Esophagus (tissue), 2 donors: Measurements from ENCODE around the gene RAI1. TPM values are rescaled to one million over a fixed set of nuclear protein-coding genes. Genes with fewer than 3 reads are reported as not detected.

ENCODE experiments used
- H3K27ac ChIP-seq, 2 donors: one replicate each; pipeline ENCODE4 v1.5.1; 2013; ENCODE audit warnings: low read depth in 2 of 2, mild to moderate bottlenecking in 2 of 2, inconsistent platforms in 1 of 2, low read length in 1 of 2, moderate library complexity in 1 of 2
- H3K27me3 ChIP-seq, 2 donors: one replicate each; pipeline ENCODE4 v1.6.1; 2013; ENCODE audit warnings: low read length in 2 of 2, control low read depth in 1 of 2, mild to moderate bottlenecking in 1 of 2; ENCODE audit not compliant: insufficient read depth in 2 of 2, control insufficient read depth in 1 of 2
- H3K36me3 ChIP-seq, 2 donors: one replicate each; pipeline ENCODE4 v1.6.1; 2013; ENCODE audit warnings: low read length in 1 of 2; ENCODE audit not compliant: control insufficient read depth in 2 of 2, insufficient read depth in 2 of 2
- H3K4me1 ChIP-seq, 2 donors: one replicate each; pipeline ENCODE4 v1.6.1; 2013; ENCODE audit warnings: low read length in 1 of 2; ENCODE audit not compliant: control insufficient read depth in 2 of 2, insufficient read depth in 2 of 2
- H3K4me3 ChIP-seq, 2 donors: one replicate each; pipeline ENCODE4 v1.5.1; 2013; ENCODE audit warnings: low read length in 2 of 2, mild to moderate bottlenecking in 2 of 2, low read depth in 1 of 2, moderate library complexity in 1 of 2
- H3K9me3 ChIP-seq, 2 donors: one replicate each; pipeline ENCODE4 v1.6.1; 2013; ENCODE audit warnings: mild to moderate bottlenecking in 2 of 2, low read depth in 1 of 2, low read length in 1 of 2, moderate library complexity in 1 of 2; ENCODE audit not compliant: control insufficient read depth in 2 of 2, insufficient read depth in 1 of 2
- WGBS, 2 donors: extraction: QIAGEN DNeasy Blood & Tissue Kit; methylation state at CpG; one replicate each; pipeline ENCODE4 v1.1.7; 2013; 5-methylcytosine and 5-hydroxymethylcytosine counted together
- polyA plus RNA-seq, 2 donors: library from polyadenylated mRNA; stranded (reverse); fragments of 200-250 nt; gene quantifications; one replicate each; pipeline ENCODE4 v1.2.3, GENCODE V29; 2013
- donor health status: healthy with polysubstance abuse.
- donor health status: Bipolar disorder and iron deficiency.

The RAI1 gene
- polyA plus RNA-seq, 2 donors = 10.7 to 14.4 TPM

DNA sequence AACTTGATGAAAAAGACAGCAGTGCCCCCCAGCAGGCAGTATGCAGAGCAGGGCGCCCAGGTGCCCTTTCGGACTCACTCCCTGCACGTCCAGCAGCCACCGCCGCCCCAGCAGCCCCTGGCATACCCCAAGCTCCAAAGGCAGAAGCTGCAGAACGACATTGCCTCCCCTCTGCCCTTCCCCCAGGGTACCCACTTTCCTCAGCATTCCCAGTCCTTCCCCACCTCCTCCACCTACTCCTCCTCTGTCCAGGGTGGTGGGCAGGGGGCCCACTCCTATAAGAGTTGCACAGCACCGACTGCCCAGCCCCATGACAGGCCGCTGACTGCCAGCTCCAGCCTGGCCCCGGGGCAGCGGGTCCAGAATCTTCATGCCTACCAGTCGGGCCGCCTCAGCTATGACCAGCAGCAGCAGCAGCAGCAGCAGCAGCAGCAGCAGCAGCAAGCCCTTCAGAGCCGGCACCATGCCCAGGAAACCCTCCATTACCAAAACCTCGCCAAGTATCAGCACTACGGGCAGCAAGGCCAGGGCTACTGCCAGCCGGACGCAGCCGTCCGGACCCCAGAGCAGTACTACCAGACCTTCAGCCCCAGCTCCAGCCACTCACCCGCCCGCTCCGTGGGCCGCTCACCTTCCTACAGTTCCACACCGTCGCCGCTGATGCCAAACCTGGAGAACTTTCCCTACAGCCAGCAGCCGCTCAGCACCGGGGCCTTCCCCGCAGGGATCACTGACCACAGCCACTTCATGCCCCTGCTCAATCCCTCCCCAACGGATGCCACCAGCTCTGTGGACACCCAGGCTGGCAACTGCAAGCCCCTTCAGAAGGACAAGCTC is 112.3 kb downstream of the RAI1 start:
- Histone ChIP-seq H3K9me3 (no peaks in the 10 kb centered on the region), H3K27me3 (no peaks in the 10 kb centered on the region), H3K4me3 (no peak overlapping the region), H3K36me3 (peaks cover 3 to 50% of the 10 kb centered on the region in 2 donors), H3K27ac (no peak overlapping the region), H3K4me1 (peaks cover 2 to 10% of the 10 kb centered on the region in 2 donors)
- 86 to 88% methylated on average over 28 to 30 of the region's 30 CpGs for WGBS, 2 donors

DNA sequence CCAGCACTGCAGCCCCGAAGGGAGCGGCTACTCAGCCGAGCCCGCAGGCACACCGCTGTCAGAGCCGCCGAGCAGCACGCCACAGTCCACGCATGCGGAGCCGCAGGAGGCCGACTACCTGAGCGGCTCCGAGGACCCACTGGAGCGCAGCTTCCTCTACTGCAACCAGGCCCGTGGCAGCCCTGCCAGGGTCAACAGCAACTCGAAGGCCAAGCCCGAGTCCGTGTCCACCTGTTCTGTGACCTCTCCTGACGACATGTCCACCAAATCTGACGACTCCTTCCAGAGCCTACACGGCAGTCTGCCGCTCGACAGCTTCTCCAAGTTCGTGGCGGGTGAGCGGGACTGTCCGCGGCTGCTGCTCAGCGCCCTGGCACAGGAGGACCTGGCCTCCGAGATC is 113.1 kb downstream of the RAI1 start:
- Histone ChIP-seq H3K4me3 (no peak overlapping the region), H3K27ac (no peak overlapping the region), H3K9me3 (no peaks in the 10 kb centered on the region), H3K4me1 (peaks cover 2 to 10% of the 10 kb centered on the region in 2 donors), H3K36me3 (peaks cover 3 to 56% of the 10 kb centered on the region in 2 donors), H3K27me3 (no peaks in the 10 kb centered on the region)
- 91 to 92% methylated on average over 31 of the region's 31 CpGs for WGBS, 2 donors

DNA sequence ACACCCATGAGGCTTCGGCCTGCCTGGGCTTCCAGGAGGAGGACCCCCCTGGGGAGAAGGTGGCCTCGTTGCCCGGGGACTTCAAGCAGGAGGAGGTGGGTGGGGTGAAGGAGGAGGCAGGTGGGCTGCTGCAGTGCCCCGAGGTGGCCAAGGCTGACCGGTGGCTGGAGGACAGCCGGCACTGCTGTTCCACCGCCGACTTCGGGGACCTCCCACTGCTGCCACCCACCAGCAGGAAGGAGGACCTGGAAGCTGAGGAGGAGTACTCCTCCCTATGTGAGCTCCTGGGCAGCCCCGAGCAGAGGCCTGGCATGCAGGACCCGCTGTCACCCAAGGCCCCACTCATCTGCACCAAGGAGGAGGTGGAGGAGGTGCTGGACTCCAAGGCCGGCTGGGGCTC is 114.0 kb downstream of the RAI1 start:
- Histone ChIP-seq H3K27me3 (no peaks in the 10 kb centered on the region), H3K4me1 (peaks cover 5 to 10% of the 10 kb centered on the region in 2 donors), H3K36me3 (peaks cover 3 to 58% of the 10 kb centered on the region in 2 donors), H3K27ac (no peak overlapping the region), H3K4me3 (no peak overlapping the region), H3K9me3 (no peaks in the 10 kb centered on the region)
- WGBS, 2 donors = 84 to 87% methylated on average over 12 of the region's 12 CpGs

DNA sequence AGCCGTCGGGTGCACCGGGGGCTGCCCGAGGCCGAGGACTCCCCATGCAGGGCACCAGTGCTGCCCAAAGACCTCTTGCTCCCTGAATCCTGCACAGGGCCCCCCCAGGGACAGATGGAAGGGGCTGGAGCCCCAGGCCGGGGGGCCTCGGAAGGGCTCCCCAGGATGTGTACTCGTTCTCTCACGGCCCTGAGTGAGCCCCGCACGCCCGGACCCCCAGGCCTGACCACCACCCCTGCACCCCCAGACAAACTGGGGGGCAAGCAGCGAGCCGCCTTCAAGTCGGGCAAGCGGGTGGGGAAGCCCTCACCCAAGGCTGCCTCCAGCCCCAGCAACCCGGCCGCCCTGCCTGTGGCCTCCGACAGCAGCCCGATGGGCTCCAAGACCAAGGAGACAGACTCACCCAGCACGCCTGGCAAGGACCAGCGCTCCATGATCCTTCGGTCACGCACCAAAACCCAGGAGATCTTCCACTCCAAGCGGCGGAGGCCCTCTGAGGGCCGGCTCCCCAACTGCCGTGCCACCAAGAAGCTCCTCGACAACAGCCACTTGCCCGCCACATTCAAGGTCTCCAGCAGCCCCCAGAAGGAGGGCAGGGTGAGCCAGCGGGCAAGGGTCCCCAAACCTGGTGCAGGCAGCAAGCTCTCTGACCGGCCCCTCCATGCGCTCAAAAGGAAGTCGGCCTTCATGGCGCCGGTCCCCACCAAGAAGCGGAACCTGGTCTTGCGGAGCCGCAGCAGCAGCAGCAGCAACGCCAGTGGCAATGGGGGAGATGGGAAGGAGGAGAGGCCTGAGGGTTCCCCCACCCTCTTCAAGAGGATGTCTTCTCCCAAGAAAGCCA is 114.9 kb downstream of the RAI1 start:
- Histone ChIP-seq H3K36me3 (peaks cover 3 to 64% of the 10 kb centered on the region in 2 donors), H3K27me3 (no peaks in the 10 kb centered on the region), H3K4me3 (no peak overlapping the region), H3K9me3 (no peaks in the 10 kb centered on the region), H3K27ac (no peak overlapping the region), H3K4me1 (peaks cover 5 to 10% of the 10 kb centered on the region in 2 donors)
- WGBS, 2 donors = 95 to 98% methylated on average over 40 of the region's 40 CpGs

DNA sequence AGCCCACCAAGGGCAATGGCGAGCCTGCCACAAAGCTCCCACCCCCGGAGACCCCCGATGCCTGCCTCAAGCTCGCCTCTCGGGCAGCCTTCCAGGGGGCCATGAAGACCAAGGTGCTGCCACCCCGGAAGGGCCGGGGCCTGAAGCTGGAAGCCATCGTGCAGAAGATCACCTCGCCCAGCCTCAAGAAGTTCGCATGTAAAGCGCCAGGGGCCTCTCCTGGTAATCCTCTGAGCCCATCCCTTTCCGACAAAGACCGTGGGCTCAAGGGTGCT is 115.5 kb downstream of the RAI1 start:
- H3K9me3 ChIP-seq = no peaks in the 10 kb centered on the region
- peaks cover 5 to 10% of the 10 kb centered on the region in 2 donors for H3K4me1 ChIP-seq
- H3K4me3 ChIP-seq = no peak overlapping the region
- H3K36me3 ChIP-seq = peaks cover 3 to 64% of the 10 kb centered on the region in 2 donors
- 91 to 95% methylated on average over 13 of the region's 13 CpGs for WGBS, 2 donors
- H3K27me3 ChIP-seq = no peaks in the 10 kb centered on the region
- no peak overlapping the region for H3K27ac ChIP-seq

DNA sequence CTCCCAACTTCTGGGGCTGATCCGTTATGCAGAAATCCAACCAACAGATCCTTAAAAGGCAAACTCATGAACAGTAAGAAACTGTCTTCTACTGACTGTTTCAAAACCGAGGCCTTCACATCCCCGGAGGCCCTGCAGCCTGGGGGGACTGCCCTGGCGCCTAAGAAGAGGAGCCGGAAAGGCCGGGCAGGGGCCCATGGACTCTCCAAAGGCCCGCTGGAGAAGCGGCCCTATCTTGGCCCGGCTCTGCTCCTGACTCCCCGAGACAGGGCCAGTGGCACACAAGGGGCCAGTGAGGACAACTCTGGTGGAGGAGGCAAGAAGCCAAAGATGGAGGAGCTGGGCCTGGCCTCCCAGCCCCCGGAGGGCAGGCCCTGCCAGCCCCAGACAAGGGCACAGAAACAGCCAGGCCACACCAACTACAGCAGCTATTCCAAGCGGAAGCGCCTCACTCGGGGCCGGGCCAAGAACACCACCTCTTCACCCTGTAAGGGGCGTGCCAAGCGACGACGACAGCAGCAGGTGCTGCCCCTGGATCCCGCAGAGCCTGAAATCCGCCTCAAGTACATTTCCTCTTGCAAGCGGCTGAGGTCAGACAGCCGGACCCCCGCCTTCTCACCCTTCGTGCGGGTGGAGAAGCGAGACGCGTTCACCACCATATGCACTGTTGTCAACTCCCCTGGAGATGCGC is 116.0 kb downstream of the RAI1 start:
- Histone ChIP-seq H3K27ac (no peak overlapping the region), H3K36me3 (peaks cover 3 to 66% of the 10 kb centered on the region in 2 donors), H3K4me3 (no peak overlapping the region), H3K27me3 (no peaks in the 10 kb centered on the region), H3K4me1 (peaks cover 3 to 6% of the 10 kb centered on the region in 2 donors), H3K9me3 (no peaks in the 10 kb centered on the region)
- WGBS, 2 donors = 89 to 94% methylated on average over 30 of the region's 30 CpGs

DNA sequence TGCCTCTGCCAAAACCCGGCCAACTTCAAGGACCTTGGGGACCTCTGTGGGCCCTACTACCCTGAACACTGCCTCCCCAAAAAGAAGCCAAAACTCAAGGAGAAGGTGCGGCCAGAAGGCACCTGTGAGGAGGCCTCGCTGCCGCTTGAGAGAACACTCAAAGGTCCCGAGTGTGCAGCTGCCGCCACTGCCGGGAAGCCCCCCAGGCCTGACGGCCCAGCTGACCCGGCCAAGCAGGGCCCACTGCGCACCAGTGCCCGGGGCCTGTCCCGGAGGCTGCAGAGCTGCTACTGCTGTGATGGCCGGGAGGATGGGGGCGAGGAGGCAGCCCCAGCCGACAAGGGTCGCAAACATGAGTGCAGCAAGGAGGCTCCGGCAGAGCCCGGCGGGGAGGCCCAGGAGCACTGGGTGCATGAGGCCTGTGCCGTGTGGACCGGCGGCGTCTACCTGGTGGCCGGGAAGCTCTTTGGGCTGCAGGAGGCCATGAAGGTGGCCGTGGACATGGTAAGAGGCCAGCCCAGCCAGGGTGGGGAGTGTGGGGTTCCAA is 116.8 kb downstream of the RAI1 start:
- peaks cover 3 to 66% of the 10 kb centered on the region in 2 donors for H3K36me3 ChIP-seq
- WGBS, 2 donors = 91 to 93% methylated on average over 23 to 25 of the region's 25 CpGs

DNA sequence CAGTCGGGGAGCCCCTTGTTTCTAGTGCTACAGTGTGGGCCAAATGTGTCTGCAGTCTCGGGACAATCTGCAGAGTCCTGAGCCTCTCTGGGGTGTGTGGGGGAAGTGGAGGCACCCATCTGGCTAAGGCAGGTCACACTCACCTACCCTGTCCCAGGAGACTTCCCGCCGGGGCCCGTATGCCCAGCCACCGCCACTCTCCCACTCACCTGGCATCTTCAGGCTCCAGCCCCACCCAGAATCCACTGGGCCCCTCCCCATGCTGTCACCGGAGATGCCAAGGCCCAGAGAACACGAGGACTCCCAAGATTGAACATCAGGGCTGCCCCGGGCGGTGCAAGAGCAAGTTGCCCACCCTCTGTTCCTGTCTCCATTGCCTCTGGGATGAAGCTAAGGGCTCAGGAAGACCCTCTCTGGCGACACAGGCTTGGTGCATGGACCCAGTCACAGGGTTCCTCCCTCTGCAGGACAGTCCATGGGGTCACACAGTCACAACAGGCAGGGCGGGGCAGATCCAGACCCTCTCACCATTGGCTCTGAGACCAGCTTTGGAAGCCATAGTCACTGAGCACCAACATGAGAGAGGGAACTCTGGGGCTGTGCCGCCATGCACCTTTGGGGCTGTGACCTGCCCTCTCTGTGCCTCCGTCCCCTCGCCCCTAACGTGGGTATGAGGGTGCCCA is 117.5 kb downstream of the RAI1 start:
- Histone ChIP-seq H3K9me3 (no peaks in the 10 kb centered on the region), H3K27ac (no peak overlapping the region), H3K4me3 (no peak overlapping the region), H3K36me3 (peaks cover 3 to 64% of the 10 kb centered on the region in 2 donors), H3K27me3 (no peaks in the 10 kb centered on the region), H3K4me1 (peaks cover 0 to 3% of the 10 kb centered on the region in 2 donors)
- 82 to 83% methylated on average over 16 of the region's 16 CpGs for WGBS, 2 donors

More for the DNA sequence above, 116.8 kb downstream of the RAI1 start:
- peaks cover 3 to 4% of the 10 kb centered on the region in 2 donors for H3K4me1 ChIP-seq
- H3K27me3 ChIP-seq = no peaks in the 10 kb centered on the region
- no peaks in the 10 kb centered on the region for H3K9me3 ChIP-seq
- no peak overlapping the region for H3K27ac ChIP-seq
- H3K4me3 ChIP-seq = no peak overlapping the region
